ENCODE results near the gene DCD. TPM values are rescaled to one million over a fixed set of nuclear protein-coding genes. Genes with fewer than 3 reads are reported as not detected.

DCD gene
- total and polyA plus RNA-seq, 2 of the 8 experiments (the other 6 are each of a cell fraction or from before 2014, with no cell fraction given) = not detected

DNA sequence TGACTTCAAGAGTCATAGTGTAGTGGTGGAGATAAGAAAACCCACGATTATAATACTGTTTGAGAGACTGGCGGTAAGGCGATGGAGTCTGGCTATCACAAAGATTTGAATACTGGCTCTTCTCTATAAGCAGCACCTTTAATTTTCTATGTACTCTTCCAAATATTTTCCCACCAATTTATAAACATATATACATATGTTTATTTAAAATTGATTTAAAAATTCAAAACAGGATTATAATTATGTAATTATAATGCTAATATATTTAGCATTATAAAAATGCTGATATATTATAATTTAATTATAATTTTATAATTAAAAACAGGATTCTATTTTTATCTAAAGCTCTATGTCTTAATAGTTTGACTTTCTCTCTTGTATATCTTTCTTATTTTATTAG is 15.4 kb upstream of the DCD start:
- Histone ChIP-seq H2AK5ac (ENCODE audit: low read depth, low read length) (no peak overlapping the region), H3K27ac (ENCODE audit: low read depth, low read length) (no peak overlapping the region), H2BK15ac (ENCODE audit: low read length) (no peak overlapping the region), H2AFZ (ENCODE audit: low read length) (no peak overlapping the region), H4K20me1 (replicated peaks in 1 of 2; ENCODE audit: control insufficient read depth in 1 of 2, insufficient read depth in 2 of 2, low read length in 2 of 2) (no peaks in the 10 kb centered on the region), H2BK20ac (ENCODE audit: low read length) (no peak overlapping the region), H2BK5ac (ENCODE audit: low read depth, low read length) (no peak overlapping the region), H3K4me1 (replicated peaks in 1 of 4; ENCODE audit: control insufficient read depth in 3 of 4, insufficient read depth in 4 of 4, low read length in 3 of 4) (no peaks in the 10 kb centered on the region), H3K9me3 (ENCODE audit: insufficient read depth in 2 of 2, low read depth in 1 of 2, low read length in 1 of 2) (no peaks in the 10 kb centered on the region), H3K27me3 (replicated peaks in 1 of 4; ENCODE audit: control insufficient read depth in 3 of 4, extremely low read depth in 1 of 4, insufficient read depth in 3 of 4, low read length in 3 of 4) (no peaks in the 10 kb centered on the region; a peak in 1 of 7 replicates), H3K79me2 (ENCODE audit: control insufficient read depth in 1 of 2, insufficient read depth in 2 of 2, low read length in 2 of 2) (no peaks in the 10 kb centered on the region), H2BK120ac (replicated peaks; ENCODE audit: low read depth, low read length) (no peak overlapping the region), H3K4me3 (ENCODE audit: extremely low read depth in 1 of 4, insufficient read depth in 2 of 4, low read depth in 3 of 4, low read length in 4 of 4) (no peak overlapping the region), H2BK12ac (ENCODE audit: low read depth, low read length) (no peak overlapping the region), H3K14ac (ENCODE audit: insufficient read length) (no peak overlapping the region), H3K4me2 (ENCODE audit: insufficient read depth in 1 of 2, low read depth in 2 of 2, low read length in 2 of 2) (no peak overlapping the region), H3K79me1 (ENCODE audit: low read depth, low read length) (no peaks in the 10 kb centered on the region), H4K91ac (replicated peaks; ENCODE audit: insufficient read length, low read length) (no peak overlapping the region), H3K56ac (replicated peaks; ENCODE audit: insufficient read length, low read depth, low read length) (no peak overlapping the region), H4K5ac (ENCODE audit: insufficient read length, low read depth, low read length) (no peak overlapping the region), H3K23me2 (ENCODE audit: low read depth, low read length) (no peaks in the 10 kb centered on the region), H3K9ac (replicated peaks in 1 of 4; ENCODE audit: extremely low read depth in 1 of 4, low read depth in 3 of 4, low read length in 3 of 4) (no peak overlapping the region), H4K8ac (ENCODE audit: extremely low read depth, insufficient read depth, low read length) (no peak overlapping the region), H3K23ac (ENCODE audit: insufficient read length) (no peak overlapping the region), H3K4ac (replicated peaks; ENCODE audit: insufficient read length, low read depth, low read length) (no peak overlapping the region), H3K36me3 (ENCODE audit: control insufficient read depth in 2 of 4, insufficient read depth in 4 of 4, low read length in 3 of 4) (no peaks in the 10 kb centered on the region), H3K18ac (ENCODE audit: extremely low read depth, low read length) (no peak overlapping the region)
- FAIRE-seq (no peak), DNase-seq (ENCODE audit: low read depth in 1 of 2, low spot score in 2 of 2) (no peak)
- CTCF ChIA-PET (ENCODE audit: partially characterized antibody) = interaction anchor here (0.8 to 1.4 kb wide), 3 partner anchors 17 to 41 kb away, joined by 3 to 4 read pairs (median 4); no protein-coding TSS in a partner anchor
- 93% methylated on average over 3 of the region's 3 CpGs; no CpG with 5 or more reads in 1 of the 2 experiments for WGBS, 2 experiments (ENCODE audit: extremely low coverage in 1 of 2, insufficient coverage in 1 of 2, insufficient read length in 1 of 2, insufficient replicate concordance in 2 of 2, low coverage in 1 of 2, low lambda C conversion rate in 2 of 2, missing lambda C conversion rate in 1 of 2)
- POLR2A ChIA-PET (ENCODE audit: partially characterized antibody) = no interaction called here
- TF ChIP-seq SIN3A (conservative IDR thresholded peaks at IDR 0.05 in 1 of 2, IDR thresholded peaks at IDR 0.05 in 1 of 2; ENCODE audit: low read depth in 1 of 2, low read length in 2 of 2) (no peak), RXRA (IDR thresholded peaks at IDR 0.05; ENCODE audit: insufficient read depth, low read depth, low read length) (no peak), GTF2F1 (IDR thresholded peaks at IDR 0.05; ENCODE audit: borderline replicate concordance, low read depth, low read length) (no peak), EP300 (IDR thresholded peaks at IDR 0.05; ENCODE audit: borderline replicate concordance in 1 of 2, low read depth in 2 of 2, low read length in 2 of 2) (no peak), RNF2 (IDR thresholded peaks at IDR 0.05; ENCODE audit: borderline replicate concordance, low read depth, low read length, missing control alignments, poor library complexity, severe bottlenecking) (no peak), RAD21 (IDR thresholded peaks at IDR 0.05 in 1 of 2, conservative IDR thresholded peaks at IDR 0.05 in 1 of 2; ENCODE audit: low read depth in 2 of 2, low read length in 2 of 2) (no peak), SP1 (IDR thresholded peaks at IDR 0.05; ENCODE audit: low read depth, low read length) (no peak), SP4 (IDR thresholded peaks at IDR 0.05; ENCODE audit: low read length) (no peak), CBX8 (IDR thresholded peaks at IDR 0.05; ENCODE audit: borderline replicate concordance, low read depth, low read length) (no peak), SUZ12 (IDR thresholded peaks at IDR 0.05; ENCODE audit: low read length) (no peak), CREB1 (IDR thresholded peaks at IDR 0.05) (no peak), GABPA (IDR thresholded peaks at IDR 0.05; ENCODE audit: borderline replicate concordance, insufficient read depth, low read length) (no peak), PHF8 (conservative IDR thresholded peaks at IDR 0.05; ENCODE audit: low read depth, low read length) (no peak), CHD2 (IDR thresholded peaks at IDR 0.05; ENCODE audit: low read length) (no peak)
